HEK293 (cell line): ENCODE results near the gene SKI.

Experiments
- CTCF ChIA-PET: fragments of 350-600 bp; formaldehyde crosslinking; extraction: SDS; loops from one replicate; lab custom pipeline; 2021; ENCODE audit warnings: antibody characterized with exemption; lab: Yijun Ruan, JAX
- POLR2A ChIA-PET: fragments of 300-600 bp; formaldehyde crosslinking; extraction: SDS; loops from one replicate; lab custom pipeline; 2020; ENCODE audit warnings: antibody characterized with exemption, inconsistent platforms; lab: Yijun Ruan, JAX
- H3K27ac ChIP-seq: fragments of 200-500 bp; sonication (Bioruptor generic); 2 replicates; pipeline ENCODE4 v1.5.1; 2014; ENCODE audit warnings: low read depth, low read length, control low read depth, inconsistent platforms; ENCODE audit errors: extremely low read depth
- H3K36me3 ChIP-seq, 2 experiments: fragments of 200-500 bp in 1 of 2; sonication (Bioruptor generic) in 1 of 2; 1 replicate in 1 of 2; 2 replicates in 1 of 2; pipeline ENCODE4 v1.5.1; 2014 to 2017; ENCODE audit warnings: inconsistent platforms in 2 of 2, low read length in 2 of 2; ENCODE audit not compliant: control insufficient read depth in 2 of 2, insufficient read depth in 1 of 2
- H3K4me1 ChIP-seq: fragments of 200-500 bp; sonication (Bioruptor generic); 2 replicates; pipeline ENCODE4 v1.5.1; 2014; ENCODE audit warnings: mild to moderate bottlenecking, low read length, inconsistent platforms; ENCODE audit not compliant: control insufficient read depth, insufficient read depth
- H3K4me3 ChIP-seq: 2 replicates; pipeline ENCODE4 v1.5.1; 2011; ENCODE audit warnings: low read depth, mild to moderate bottlenecking, control low read depth, low read length, moderate library complexity
- H3K9me3 ChIP-seq: fragments of 200-500 bp; sonication (Bioruptor generic); 2 replicates; pipeline ENCODE4 v1.5.1; 2014; ENCODE audit warnings: low read depth, low read length, inconsistent platforms; ENCODE audit not compliant: control insufficient read depth, insufficient read depth
- EGR2 ChIP-seq: fragments of 450-650 bp; formaldehyde crosslinking; IDR thresholded peaks from 2 replicates; pipeline ENCODE4 v1.5.1; 2016; ENCODE audit warnings: low read depth, missing biosample characterization, missing genetic modification characterization
- FEZF1 ChIP-seq: fragments of 450-650 bp; formaldehyde crosslinking; IDR thresholded peaks from 2 replicates; pipeline ENCODE4 v1.5.1; 2016; ENCODE audit warnings: missing biosample characterization, missing genetic modification characterization
- GLIS1 ChIP-seq: fragments of 450-650 bp; formaldehyde crosslinking; IDR thresholded peaks from 2 replicates; pipeline ENCODE4 v1.5.1; 2016; ENCODE audit warnings: missing biosample characterization, missing genetic modification characterization
- GLIS2 ChIP-seq: fragments of 450-650 bp; formaldehyde crosslinking; IDR thresholded peaks from 2 replicates; pipeline ENCODE4 v1.5.1; 2016; ENCODE audit warnings: missing biosample characterization, missing genetic modification characterization
- HIC1 ChIP-seq: fragments of 450-650 bp; formaldehyde crosslinking; IDR thresholded peaks from 2 replicates; pipeline ENCODE4 v1.5.1; 2016; ENCODE audit warnings: missing biosample characterization, missing genetic modification characterization
- PRDM10 ChIP-seq: fragments of 450-650 bp; formaldehyde crosslinking; IDR thresholded peaks from 2 replicates; pipeline ENCODE4 v1.5.1; 2016; ENCODE audit warnings: missing biosample characterization, missing genetic modification characterization
- REPIN1 ChIP-seq: fragments of 450-650 bp; formaldehyde crosslinking; IDR thresholded peaks from 2 replicates; pipeline ENCODE4 v1.5.1; 2017; ENCODE audit warnings: missing biosample characterization, missing genetic modification characterization, low read depth
- SCRT2 ChIP-seq: fragments of 450-650 bp; formaldehyde crosslinking; IDR thresholded peaks from 2 replicates; pipeline ENCODE4 v1.5.1; 2016; ENCODE audit warnings: missing biosample characterization, missing genetic modification characterization
- TRIM28 ChIP-seq: IDR thresholded peaks from 2 replicates; pipeline ENCODE4 v1.6.1; 2011; ENCODE audit warnings: low read length, control low read depth, borderline replicate concordance
- ZFHX2 ChIP-seq: fragments of 450-650 bp; formaldehyde crosslinking; conservative IDR thresholded peaks from 2 replicates; pipeline ENCODE4 v1.5.1; 2016; ENCODE audit warnings: missing biosample characterization, missing genetic modification characterization
- ZIC2 ChIP-seq: fragments of 450-650 bp; formaldehyde crosslinking; IDR thresholded peaks from 2 replicates; pipeline ENCODE4 v1.5.1; 2016; ENCODE audit warnings: missing biosample characterization, missing genetic modification characterization
- ZNF169 ChIP-seq: fragments of 450-650 bp; formaldehyde crosslinking; IDR thresholded peaks from 2 replicates; pipeline ENCODE4 v1.5.1; 2016; ENCODE audit warnings: missing biosample characterization, missing genetic modification characterization
- ZNF23 ChIP-seq: fragments of 450-650 bp; formaldehyde crosslinking; IDR thresholded peaks from 2 replicates; pipeline ENCODE4 v1.5.1; 2016; ENCODE audit warnings: missing biosample characterization, missing genetic modification characterization, borderline replicate concordance
- ZNF341 ChIP-seq: fragments of 450-650 bp; formaldehyde crosslinking; IDR thresholded peaks from 2 replicates; pipeline ENCODE4; 2016; ENCODE audit warnings: low read depth, missing biosample characterization, missing genetic modification characterization
- ZNF423 ChIP-seq: fragments of 450-650 bp; formaldehyde crosslinking; IDR thresholded peaks from 2 replicates; pipeline ENCODE4 v1.5.1; 2016; ENCODE audit warnings: missing biosample characterization, missing genetic modification characterization
- ZNF629 ChIP-seq: fragments of 450-650 bp; formaldehyde crosslinking; IDR thresholded peaks from 2 replicates; pipeline ENCODE4 v1.5.1; 2017; ENCODE audit warnings: missing biosample characterization, missing genetic modification characterization
- TF ChIP-seq, protein P1 (sequence below): sonication (generic); formaldehyde crosslinking; IDR thresholded peaks from 2 replicates; pipeline ENCODE4 v1.8.1; 2022; ENCODE audit warnings: mild to moderate bottlenecking, moderate library complexity, missing genetic modification reagents

The SKI gene

DNA sequence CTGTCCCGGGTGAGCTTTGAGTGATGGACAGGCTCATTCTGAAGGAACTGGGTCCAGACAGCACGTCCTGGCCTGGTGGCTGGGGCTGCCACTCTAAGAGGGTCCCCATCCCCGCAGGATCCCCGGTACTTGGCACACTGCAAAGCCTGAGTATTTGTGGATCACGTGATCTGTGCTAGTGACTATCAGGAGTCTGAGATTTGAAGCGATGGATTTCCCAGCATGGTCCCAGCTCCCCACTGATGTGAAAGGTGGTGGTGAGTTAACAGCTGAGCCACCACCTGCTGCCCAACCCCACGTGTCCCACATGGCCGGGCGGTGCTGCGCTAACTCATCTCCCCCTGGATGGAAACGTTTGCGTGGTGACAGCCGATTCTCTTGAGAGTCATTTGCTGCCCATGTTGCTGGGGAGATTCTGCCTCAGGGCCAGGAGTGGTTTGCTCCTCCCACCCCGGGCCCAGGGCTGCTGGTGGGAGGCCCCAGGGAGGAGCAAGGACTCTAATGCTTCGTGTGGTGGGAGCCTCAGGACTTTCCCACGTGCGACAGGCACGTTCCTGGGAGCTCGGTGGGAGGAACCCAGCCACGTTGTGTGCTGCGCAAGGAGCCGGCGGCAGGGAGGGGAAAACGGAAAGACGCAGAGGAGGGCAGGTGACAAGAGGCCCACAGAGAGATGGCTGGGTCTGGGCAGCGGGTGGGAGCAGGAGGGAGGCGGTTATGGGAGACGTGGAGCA is 48.7 kb upstream of the SKI start:
- TF ChIP-seq GLIS2 (tag by site-specific recombination) (peak; percentile 8; the same call in 1 of the 2 replicates), TRIM28 (peak; percentile 72; the same call in 1 of the 2 replicates), GLIS1 (peak; percentile 60), ZNF629 (no peak), EGR2 (tag by site-specific recombination) (peak; percentile 75), ZIC2 (tag by site-specific recombination) (peak; percentile 98), ZNF423 (peak; percentile 56; the same call in 1 of the 2 replicates), REPIN1 (tag by site-specific recombination) (no peak), ZNF341 (tag by site-specific recombination) (peak; percentile 63), PRDM10 (tag by site-specific recombination) (peak; percentile 56; the same call in 1 of the 2 replicates), FEZF1 (peak; percentile 42; the same call in 1 of the 2 replicates), ZNF23 (tag by site-specific recombination) (no peak), ZFHX2 (peak; percentile 52), SCRT2 (tag by site-specific recombination) (peak; percentile 71)
- TF ChIP-seq, protein P1, sequence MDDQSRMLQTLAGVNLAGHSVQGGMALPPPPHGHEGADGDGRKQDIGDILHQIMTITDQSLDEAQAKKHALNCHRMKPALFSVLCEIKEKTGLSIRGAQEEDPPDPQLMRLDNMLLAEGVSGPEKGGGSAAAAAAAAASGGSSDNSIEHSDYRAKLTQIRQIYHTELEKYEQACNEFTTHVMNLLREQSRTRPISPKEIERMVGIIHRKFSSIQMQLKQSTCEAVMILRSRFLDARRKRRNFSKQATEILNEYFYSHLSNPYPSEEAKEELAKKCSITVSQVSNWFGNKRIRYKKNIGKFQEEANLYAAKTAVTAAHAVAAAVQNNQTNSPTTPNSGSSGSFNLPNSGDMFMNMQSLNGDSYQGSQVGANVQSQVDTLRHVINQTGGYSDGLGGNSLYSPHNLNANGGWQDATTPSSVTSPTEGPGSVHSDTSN (CRISPR knock-in tag) = no peak
- Histone ChIP-seq H3K27ac (no peak overlapping the region), H3K36me3 (peaks cover 0 to 66% of the 10 kb centered on the region in 2 experiments; a peak in 1 of 3 replicates), H3K4me1 (no peaks in the 10 kb centered on the region), H3K4me3 (no peak overlapping the region), H3K9me3 (no peaks in the 10 kb centered on the region)
- POLR2A ChIA-PET = interaction anchor here (0.6 kb wide), 1 partner anchor 216 kb away, joined by 3 read pairs; no protein-coding TSS in a partner anchor
- CTCF ChIA-PET = interaction anchor here (0.5 kb wide), 1 partner anchor 204 kb away, joined by 4 read pairs; no protein-coding TSS in a partner anchor

DNA sequence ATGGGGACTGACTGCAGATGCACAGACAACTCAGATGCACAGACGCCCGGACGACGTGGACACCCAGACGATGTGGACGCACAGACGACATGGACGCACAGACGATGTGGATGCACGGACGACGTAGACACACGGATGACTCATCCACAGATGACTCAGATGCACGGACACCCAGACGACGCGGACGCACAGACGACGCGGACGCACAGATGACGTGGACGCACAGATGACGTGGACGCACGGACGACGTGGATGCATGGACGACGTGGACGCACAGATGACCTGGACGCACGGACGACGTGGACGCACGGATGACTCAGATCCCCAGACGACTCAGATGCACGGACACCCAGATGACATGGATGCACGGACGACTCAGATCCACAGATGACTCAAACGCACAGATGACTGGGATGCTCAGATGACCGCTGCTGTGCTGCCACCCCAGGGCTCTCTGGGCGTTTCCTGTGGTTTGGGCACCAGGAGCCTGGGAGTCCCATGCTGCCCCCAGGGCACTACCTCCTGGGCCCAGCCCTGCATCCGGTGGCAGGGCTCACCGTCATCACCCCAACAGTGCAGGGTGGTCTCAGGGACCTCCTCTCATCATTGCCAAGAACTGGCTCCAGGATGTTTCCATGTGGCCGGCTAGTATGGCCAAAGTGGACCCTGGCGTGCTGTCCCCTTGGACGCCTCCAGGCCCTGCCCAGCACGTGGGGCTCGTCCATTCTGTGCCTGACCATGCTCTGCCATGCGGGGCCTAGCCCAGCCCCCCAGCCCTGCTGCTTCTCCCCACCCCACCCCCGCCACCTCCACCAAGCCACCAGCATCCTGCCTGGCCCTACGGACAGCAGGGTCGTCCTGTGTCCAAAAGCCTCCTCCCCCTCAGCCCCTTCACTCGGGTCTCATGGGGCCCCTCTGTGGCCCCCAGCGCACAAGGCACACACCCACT is 47.5 kb upstream of the SKI start:
- H3K27ac ChIP-seq = no peak overlapping the region
- H3K4me1 ChIP-seq = no peaks in the 10 kb centered on the region
- ChIA-PET POLR2A (no interaction called here), CTCF (no interaction called here)
- no peaks in the 10 kb centered on the region for H3K9me3 ChIP-seq
- H3K36me3 ChIP-seq = peaks cover 0 to 72% of the 10 kb centered on the region in 2 experiments; a peak in 1 of 3 replicates
- no peak overlapping the region for H3K4me3 ChIP-seq
- TF ChIP-seq HIC1 = 0 out of 2 replicates have a peak, but pooled peaks have one; percentile 12
- no peak for TF ChIP-seq ZNF169
